OCI-LY3 (cell line): ENCODE results near the gene RERE.

Experiments used
- H2AFZ ChIP-seq: fragments of 200-600, 300-600 bp; shearing (Covaris generic); 2 replicates; pipeline ENCODE4 v1.6.0; 2014; ENCODE audit warnings: antibody characterized with exemption, low read depth, low read length
- H3K27ac ChIP-seq: fragments of 200-600, 300-600 bp; sonication (generic); 2 replicates; pipeline ENCODE4 v1.5.1; 2014; ENCODE audit warnings: mild to moderate bottlenecking, low read length, moderate library complexity, mixed read lengths
- H3K27me3 ChIP-seq: fragments of 200-600, 300-600 bp; sonication (generic); 2 replicates; pipeline ENCODE4 v1.6.1; 2014; ENCODE audit warnings: low read depth, low read length, mixed read lengths
- H3K36me3 ChIP-seq: fragments of 200-600, 300-600 bp; sonication (generic); replicated peaks from 2 replicates; pipeline ENCODE3; 2014; ENCODE audit warnings: low read depth, low read length, mixed read lengths
- H3K4me1 ChIP-seq: fragments of 300-600, 200-600 bp; sonication (generic); 2 replicates; pipeline ENCODE4 v1.6.1; 2014; ENCODE audit warnings: low read length, mixed read lengths
- H3K4me2 ChIP-seq: fragments of 200-600, 300-600 bp; sonication (generic); 2 replicates; pipeline ENCODE4 v1.6.1; 2014; ENCODE audit warnings: low read length, mixed read lengths
- H3K4me3 ChIP-seq: fragments of 300-600, 200-600 bp; sonication (generic); 2 replicates; pipeline ENCODE4 v1.5.1; 2014; ENCODE audit warnings: antibody characterized with exemption, mild to moderate bottlenecking, low read length, moderate library complexity
- H3K79me2 ChIP-seq: fragments of 300-600, 200-600 bp; shearing (Covaris generic); 2 replicates; pipeline ENCODE4 v1.6.1; 2014; ENCODE audit warnings: mild to moderate bottlenecking, low read length, mixed read lengths
- H3K9ac ChIP-seq: fragments of 300-600, 200-600 bp; shearing (Covaris generic); 2 replicates; pipeline ENCODE4 v1.6.0; 2014; ENCODE audit warnings: mild to moderate bottlenecking, low read length, moderate library complexity
- H3K9me3 ChIP-seq: fragments of 200-600, 300-600 bp; shearing (Covaris generic); 2 replicates; pipeline ENCODE4 v1.6.1; 2014; ENCODE audit warnings: low read length, mixed read lengths; ENCODE audit not compliant: insufficient read depth
- H4K20me1 ChIP-seq: fragments of 200-600, 300-600 bp; sonication (generic); 2 replicates; pipeline ENCODE4 v1.6.1; 2016; ENCODE audit warnings: low read length, mixed read lengths; ENCODE audit not compliant: insufficient read depth
- EZH2phosphoT487 ChIP-seq: fragments of 200-600 bp; shearing (Covaris generic); IDR thresholded peaks from 2 replicates; pipeline ENCODE4 v1.6.1; 2018; ENCODE audit warnings: antibody characterized with exemption, mixed run types, low read depth
- TF ChIP-seq, protein P1 (sequence below): fragments of 200-600, 300-600 bp; sonication (generic); IDR thresholded peaks from 2 replicates; pipeline ENCODE4 v1.5.1; 2014; ENCODE audit warnings: antibody characterized with exemption, low read length, low read depth

Gene RERE

DNA sequence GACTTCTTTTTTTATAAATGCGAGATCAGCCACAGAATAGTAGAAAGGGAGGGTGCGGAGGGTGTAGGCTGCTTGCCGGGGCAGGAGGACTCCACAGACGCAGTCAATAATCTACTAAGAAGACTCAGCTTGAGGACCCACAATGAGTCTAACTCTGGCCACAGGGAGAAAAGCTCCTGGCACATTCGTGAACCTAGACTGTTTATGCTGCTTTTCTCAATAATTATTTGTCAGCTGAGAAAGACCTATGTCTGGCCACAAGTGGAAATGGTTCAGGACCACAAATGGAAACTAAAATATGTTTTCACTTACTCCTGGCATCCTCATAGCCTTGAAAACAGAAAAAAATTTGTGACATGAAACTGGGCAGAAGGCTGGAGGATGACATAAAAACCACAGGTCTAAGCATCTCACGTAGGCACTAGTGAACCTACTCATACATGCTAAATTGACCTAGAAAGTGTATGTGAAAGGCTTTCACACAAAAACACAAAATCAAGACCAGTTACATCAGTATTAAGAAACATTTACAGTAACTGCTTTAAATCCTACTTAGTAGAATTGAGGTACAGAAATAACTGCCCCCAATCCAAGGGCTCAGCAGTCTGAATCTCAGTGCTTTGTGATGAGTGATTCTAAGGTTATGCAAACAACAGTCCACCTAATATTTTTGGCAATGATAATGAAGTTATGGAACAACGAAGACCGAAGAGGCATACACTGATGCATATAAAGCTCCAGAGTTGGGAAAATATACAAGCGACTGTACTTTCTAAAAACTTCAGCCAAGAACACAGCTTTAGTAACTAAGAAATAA, 340.1 kb downstream of the RERE start:
- Histone ChIP-seq H3K9ac (no peak overlapping the region), H3K36me3 (no peaks in the 10 kb centered on the region), H3K9me3 (no peaks in the 10 kb centered on the region), H4K20me1 (no peaks in the 10 kb centered on the region), H2AFZ (no peak overlapping the region), H3K4me2 (no peak overlapping the region; the same call in 1 of the 2 replicates), H3K79me2 (no peaks in the 10 kb centered on the region), H3K4me3 (no peak overlapping the region), H3K4me1 (peaks cover 13% of the 10 kb centered on the region), H3K27me3 (no peaks in the 10 kb centered on the region), H3K27ac (no peak overlapping the region)
- TF ChIP-seq EZH2phosphoT487, result no peak
- TF ChIP-seq, protein P1, sequence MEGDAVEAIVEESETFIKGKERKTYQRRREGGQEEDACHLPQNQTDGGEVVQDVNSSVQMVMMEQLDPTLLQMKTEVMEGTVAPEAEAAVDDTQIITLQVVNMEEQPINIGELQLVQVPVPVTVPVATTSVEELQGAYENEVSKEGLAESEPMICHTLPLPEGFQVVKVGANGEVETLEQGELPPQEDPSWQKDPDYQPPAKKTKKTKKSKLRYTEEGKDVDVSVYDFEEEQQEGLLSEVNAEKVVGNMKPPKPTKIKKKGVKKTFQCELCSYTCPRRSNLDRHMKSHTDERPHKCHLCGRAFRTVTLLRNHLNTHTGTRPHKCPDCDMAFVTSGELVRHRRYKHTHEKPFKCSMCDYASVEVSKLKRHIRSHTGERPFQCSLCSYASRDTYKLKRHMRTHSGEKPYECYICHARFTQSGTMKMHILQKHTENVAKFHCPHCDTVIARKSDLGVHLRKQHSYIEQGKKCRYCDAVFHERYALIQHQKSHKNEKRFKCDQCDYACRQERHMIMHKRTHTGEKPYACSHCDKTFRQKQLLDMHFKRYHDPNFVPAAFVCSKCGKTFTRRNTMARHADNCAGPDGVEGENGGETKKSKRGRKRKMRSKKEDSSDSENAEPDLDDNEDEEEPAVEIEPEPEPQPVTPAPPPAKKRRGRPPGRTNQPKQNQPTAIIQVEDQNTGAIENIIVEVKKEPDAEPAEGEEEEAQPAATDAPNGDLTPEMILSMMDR, result no peak

DNA sequence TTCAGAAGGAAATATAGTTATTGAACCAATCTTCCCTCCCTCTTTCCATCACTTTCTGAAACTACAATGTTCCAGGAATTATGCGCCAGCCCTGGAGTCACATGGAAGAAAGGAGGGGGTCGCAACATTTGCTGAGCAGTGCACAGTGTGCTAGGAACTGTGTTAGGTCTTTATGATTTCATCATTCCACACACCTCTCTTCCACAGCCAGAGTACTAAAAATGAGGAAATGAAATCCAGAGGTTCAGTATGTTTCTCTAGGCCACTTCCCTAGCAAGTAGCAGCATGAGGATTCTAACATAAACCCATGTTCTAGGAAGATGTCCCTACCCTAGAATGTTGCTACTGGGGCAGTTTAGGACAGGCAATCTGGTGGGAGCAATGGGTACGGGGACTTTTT, 341.4 kb downstream of the RERE start:
- Histone ChIP-seq H3K9ac (no peak overlapping the region), H3K27me3 (no peaks in the 10 kb centered on the region), H2AFZ (no peak overlapping the region), H3K27ac (no peak overlapping the region), H4K20me1 (no peaks in the 10 kb centered on the region), H3K4me3 (no peak overlapping the region), H3K36me3 (no peaks in the 10 kb centered on the region), H3K9me3 (no peaks in the 10 kb centered on the region), H3K79me2 (no peaks in the 10 kb centered on the region), H3K4me2 (no peak overlapping the region), H3K4me1 (peaks cover 13% of the 10 kb centered on the region)
- TF ChIP-seq EZH2phosphoT487, result no peak
- TF ChIP-seq, protein P1, result no peak

DNA sequence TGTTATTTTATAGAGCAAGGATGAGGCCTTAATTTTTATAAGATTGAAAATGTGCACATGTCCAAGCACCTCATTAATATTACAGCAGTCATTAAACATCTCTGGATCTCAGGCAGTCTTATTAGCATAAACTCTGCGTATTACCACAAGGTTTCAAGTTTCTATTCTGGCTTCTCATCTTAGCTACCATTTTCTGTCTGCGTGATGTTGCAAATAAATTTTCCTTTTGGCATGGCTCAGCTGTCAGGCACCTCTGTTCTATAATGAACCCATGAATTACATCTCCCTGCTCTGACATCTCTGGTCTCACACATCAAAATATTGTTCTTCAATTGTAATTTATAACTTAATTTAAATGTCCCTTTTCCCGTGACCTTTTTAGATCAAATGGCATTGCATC, 343.1 kb downstream of the RERE start:
- no peaks in the 10 kb centered on the region for H3K27me3 ChIP-seq
- TF ChIP-seq EZH2phosphoT487, result no peak
- TF ChIP-seq, protein P1, result no peak
- peaks cover 13% of the 10 kb centered on the region for H3K4me1 ChIP-seq
- H3K9me3 ChIP-seq, result no peaks in the 10 kb centered on the region
- no peak overlapping the region for H3K9ac ChIP-seq
- no peak overlapping the region for H2AFZ ChIP-seq
- H3K4me2 ChIP-seq, result no peak overlapping the region
- no peak overlapping the region for H3K27ac ChIP-seq
- no peaks in the 10 kb centered on the region for H3K79me2 ChIP-seq
- H3K36me3 ChIP-seq, result no peaks in the 10 kb centered on the region
- H4K20me1 ChIP-seq, result no peaks in the 10 kb centered on the region
- no peak overlapping the region for H3K4me3 ChIP-seq

DNA sequence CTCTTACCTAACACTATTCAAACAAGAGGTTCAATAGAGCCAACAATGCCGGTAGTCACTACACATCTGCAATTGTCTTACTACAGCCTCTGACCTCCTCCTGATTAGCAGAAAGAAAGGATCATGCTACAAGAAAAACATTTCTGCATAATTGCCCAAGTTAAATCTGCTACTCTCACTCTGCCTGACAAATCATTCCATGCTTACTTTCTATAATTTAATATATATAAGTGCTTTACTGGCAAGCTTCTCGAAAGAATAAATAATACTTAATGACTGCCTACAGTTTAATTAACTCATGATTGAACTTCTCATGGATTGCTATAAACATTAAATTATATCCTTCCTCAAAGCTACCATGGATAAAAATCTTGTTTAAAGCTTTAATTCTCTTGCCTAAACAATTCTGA, 343.5 kb downstream of the RERE start:
- no peak overlapping the region for H2AFZ ChIP-seq
- H3K27ac ChIP-seq, result no peak overlapping the region
- H4K20me1 ChIP-seq, result no peaks in the 10 kb centered on the region
- TF ChIP-seq EZH2phosphoT487, result no peak
- TF ChIP-seq, protein P1, result no peak
- no peaks in the 10 kb centered on the region for H3K79me2 ChIP-seq
- peaks cover 13% of the 10 kb centered on the region for H3K4me1 ChIP-seq
- no peak overlapping the region for H3K4me2 ChIP-seq
- no peak overlapping the region for H3K9ac ChIP-seq
- no peaks in the 10 kb centered on the region for H3K27me3 ChIP-seq
- no peaks in the 10 kb centered on the region for H3K9me3 ChIP-seq
- no peak overlapping the region for H3K4me3 ChIP-seq
- H3K36me3 ChIP-seq, result no peaks in the 10 kb centered on the region
